HG03064 (cell line): ENCODE measurements around the gene CPN1.
"Not testable (repeated sequence)": the region's sequence is repeated elsewhere in the genome, so short reads cannot be mapped to it uniquely, and the experiment has no call there.

Experiments
- ATAC-seq: cut with Tn5 transposase; IDR thresholded peaks from one replicate; pipeline ENCODE4 v1.9.1; 2021; ENCODE audit warnings: low read depth; ENCODE audit not compliant: unreplicated experiment

The CPN1 gene

DNA sequence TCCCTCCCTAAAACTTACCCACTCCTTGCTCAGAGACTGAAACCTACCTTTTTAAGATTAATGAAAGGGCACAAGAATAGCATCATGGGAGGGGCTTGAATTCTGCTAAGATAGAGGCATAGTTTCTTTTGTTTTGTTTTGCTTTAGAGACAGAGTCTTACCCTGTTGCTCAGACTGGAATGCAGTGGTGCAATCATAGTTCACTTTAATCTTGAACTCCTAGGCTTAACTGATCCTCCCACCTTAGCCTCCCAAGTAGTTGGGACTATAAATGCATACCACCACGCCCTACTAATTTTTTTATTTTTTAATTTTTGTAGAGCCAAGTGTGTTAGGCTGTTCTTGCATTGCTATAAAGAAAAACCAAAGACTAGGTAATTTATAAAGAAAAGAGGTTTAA lies 54.3 kb downstream of the CPN1 start:
- ATAC-seq = no peak

DNA sequence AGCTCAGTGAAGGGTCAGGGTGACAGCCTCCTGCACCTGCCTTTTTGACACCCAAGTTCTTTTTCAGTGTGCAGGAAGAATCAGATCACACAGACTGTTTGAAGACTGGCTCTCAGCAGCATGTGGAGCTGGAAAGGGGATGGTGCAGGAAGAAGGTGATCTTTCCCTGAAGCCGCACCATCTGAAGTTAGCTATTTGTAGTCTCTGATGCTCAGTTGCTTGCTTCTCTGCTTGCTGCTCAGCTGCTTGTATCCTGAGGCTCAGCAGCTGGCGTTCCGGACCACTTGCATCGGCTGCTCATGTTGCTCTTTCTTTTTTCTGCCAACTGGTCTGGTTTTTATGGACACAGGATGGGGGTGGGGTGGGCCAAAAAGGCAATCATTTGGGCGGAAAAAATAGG lies 56.1 kb downstream of the CPN1 start:
- no peak for ATAC-seq

GRCh38 chr10:100024748-100025147 lies 56.9 kb downstream of the CPN1 start:
- no peak for ATAC-seq

DNA sequence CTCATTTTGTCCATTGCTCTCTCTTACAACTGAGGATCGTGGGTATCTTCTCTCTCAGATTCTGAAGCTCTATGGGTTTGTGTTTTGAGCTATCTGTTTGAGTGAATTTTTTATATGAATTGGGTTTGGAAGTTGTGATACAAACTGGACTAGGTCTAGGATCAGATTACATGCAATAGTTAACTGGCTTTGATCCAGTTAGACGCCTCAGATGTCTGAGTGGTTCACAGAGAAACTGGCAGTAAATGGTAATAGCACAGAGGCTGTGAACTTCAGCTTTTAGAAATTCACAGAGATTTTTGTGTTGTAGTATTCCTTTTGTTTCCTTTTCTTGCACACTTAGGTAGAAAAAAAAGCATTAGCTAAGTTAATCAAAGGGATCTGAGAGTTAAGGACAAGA lies 59.3 kb downstream of the CPN1 start:
- ATAC-seq = no peak

DNA sequence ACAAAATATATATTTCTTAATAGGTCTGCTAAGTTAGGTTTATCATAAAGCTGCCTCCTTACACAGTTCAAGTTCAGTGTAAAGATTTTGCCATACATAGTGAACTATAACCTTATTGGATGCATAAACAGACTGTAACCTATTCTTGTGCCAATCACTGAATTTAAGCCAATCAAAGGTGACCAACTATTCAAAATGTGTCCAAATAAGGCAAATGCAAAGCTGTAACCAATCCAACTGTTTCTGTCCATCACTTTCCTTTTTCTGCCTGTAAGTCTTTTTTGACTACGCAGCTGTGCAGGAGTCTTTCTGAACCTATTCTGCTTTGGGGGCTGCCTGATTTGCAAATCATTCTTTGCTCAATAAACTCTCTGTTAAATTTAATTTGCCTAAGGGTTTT lies 60.3 kb downstream of the CPN1 start:
- no peak for ATAC-seq

DNA sequence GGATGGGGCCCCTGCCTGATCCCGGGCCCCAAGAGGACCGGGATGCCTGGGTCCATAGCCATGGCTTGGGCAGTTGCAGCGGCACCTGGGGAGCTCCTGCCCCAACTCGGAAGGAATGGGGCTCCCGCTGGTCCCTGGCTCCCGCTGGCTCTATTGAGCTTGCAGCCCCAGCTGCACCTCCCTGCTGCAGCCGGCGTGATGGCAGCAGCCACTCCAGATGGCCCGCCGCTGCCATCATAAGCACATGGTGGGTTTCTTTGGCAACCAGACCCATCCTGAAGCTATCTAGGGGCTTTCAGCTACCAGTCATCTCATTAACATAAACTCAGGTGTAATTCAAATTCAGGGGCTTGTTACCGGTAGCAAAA lies 60.8 kb downstream of the CPN1 start:
- ATAC-seq = no peak

DNA sequence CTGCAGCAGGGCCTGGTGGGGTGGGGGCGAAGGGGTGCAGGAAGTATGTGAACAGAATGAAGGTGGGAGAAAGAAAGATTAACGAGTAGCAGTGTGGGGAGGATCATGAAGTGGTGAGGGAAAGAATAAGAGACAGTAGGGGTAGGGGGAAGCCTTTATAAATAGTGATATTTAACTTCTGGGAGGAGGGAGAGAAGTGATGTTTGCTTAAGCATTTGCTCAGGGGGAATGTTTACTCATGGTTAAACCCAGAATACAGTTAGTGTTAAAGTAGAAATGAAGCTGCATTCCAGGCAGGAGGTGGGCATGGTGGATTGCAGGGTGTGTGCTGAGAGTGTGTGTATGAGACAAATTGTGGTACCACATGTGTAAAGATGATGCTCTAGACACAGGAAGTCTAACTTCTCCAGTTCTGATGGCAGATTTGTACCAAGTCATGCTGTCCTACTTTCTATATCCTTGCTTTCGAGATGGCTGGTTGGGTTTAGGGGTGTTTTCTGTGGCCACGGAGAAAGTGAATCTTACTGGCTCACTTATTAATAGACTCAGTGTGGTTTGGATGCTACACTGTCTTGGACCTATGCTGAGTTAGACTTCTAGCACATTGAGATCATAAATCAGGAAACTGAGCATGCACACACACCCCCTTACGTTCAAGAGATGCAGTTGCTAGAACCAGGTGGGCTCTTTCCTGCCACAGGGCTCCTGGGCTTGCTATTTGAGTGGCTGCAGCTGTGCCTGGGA lies 61.4 kb downstream of the CPN1 start:
- ATAC-seq = peak; percentile 76

GRCh38 chr10:100019787-100020141 lies 61.9 kb downstream of the CPN1 start:
- no peak for ATAC-seq

DNA sequence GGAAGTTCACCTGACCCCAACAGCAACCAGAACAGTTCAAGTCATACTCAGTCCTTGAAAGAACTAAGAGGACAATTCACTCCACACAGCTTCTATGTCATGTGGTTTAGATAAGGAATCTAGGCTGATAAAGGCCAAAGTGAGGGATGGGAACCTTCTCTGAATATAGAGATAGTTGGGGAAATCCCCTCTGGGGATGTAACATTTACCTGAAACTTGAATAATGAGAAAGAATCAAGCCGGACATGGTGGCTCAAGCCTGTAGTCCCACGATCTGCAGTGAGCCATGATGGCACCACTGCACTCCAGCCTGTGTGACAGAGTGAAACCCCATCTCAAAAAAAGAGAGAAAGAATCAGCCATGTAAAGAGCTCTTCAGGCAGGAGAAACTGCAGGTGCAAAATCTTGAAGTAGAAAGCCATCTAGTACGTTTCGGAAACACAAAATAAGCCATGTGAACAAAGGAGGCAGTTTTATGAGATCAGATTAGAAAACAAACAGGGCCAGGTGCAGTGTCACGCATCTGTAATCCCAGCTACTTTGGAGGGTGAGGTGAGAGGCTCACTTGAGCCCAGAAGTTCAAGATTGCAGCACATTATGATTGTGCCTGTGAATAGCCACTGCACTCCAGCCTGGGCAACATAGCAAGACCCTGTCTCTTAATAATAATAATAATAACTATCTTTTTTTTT lies 67.5 kb downstream of the CPN1 start:
- peak; percentile 66 for ATAC-seq

GRCh38 chr10:100013621-100014020 lies 68.0 kb downstream of the CPN1 start:
- no peak for ATAC-seq

GRCh38 chr10:100011906-100012305 lies 69.8 kb downstream of the CPN1 start:
- ATAC-seq = not testable (repeated sequence)

- peak; percentile 61 for ATAC-seq
Observed at GRCh38 chr10:100009793-100010676, 71.6 kb downstream of the CPN1 start, which contains the start of gene DNMBP. Gene DNMBP, minus strand, starts transcription at chr10:100009947. Its CDS starts 37,823 bp downstream, at chr10:99972124.

DNA sequence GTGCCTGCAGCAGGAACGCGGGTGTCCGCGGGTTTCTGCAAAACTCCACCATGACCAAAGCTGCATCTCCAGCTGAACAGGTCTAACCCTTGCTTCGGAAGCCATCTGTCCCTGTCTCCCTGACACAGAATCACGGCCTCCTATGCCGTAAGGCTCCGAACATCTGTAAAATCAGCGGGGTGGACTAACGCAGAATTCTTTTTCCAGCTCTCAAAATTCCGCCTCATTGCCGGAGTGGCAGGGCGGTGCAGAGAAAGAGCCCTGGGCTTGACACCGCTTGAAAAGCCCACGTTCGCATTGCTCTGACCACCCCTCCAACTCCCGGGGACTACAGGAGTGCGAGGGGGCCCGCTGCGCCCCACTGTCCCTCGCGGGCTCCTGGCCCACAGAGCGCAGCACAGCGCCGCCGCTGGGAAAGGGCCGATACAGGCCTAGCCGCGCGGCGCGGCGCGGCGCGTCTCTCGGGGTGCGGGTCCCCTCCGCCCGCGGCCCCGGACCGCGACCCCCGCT lies 72.3 kb downstream of the CPN1 start:
- peak; percentile 45 for ATAC-seq

DNA sequence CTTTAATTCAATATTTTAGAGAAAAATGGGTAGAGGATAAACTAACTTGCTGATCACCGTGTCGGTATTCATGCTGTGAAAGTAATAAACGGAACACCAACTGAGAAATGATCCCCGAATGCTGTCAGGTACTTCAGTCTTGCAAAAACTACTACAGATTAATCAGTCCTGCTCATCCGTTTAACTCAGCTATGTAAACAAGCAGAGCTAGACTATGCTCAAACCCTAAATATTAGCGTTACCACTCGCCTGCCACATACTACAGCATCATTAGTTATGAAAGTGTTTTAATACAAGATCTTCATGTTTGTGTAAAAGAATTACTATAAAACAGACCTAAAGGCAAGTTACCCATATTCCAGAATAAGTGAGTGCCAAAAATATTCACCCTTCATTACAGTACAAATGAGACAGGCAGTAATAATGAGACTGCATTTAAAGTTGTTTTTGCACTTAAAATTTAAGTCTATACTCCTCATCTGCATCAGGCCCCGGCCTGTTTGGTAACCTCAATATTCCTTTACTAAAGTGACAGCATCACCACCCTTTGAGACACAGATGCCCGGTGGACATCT lies 72.9 kb downstream of the CPN1 start:
- no peak for ATAC-seq

DNA sequence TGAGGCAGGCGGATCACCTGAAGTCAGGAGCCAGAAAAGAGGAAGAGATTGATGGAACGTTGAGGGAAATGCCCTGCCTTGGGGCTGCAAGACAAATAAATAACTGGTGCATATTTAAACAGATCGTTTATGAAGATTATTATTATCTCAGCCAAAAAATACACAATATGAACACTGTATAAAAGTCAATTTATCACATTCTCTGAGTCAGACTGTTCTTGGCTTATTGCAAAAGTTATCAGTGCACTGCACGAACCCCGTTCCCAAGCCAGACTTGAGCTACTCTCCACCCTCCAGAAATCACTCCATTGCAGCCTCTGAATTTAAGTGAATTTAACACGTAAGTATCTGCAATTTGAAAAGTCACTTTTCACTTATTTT lies 73.5 kb downstream of the CPN1 start:
- no peak for ATAC-seq

- ATAC-seq = no peak
Observed at GRCh38 chr10:100007231-100008141, 74.2 kb downstream of the CPN1 start.

DNA sequence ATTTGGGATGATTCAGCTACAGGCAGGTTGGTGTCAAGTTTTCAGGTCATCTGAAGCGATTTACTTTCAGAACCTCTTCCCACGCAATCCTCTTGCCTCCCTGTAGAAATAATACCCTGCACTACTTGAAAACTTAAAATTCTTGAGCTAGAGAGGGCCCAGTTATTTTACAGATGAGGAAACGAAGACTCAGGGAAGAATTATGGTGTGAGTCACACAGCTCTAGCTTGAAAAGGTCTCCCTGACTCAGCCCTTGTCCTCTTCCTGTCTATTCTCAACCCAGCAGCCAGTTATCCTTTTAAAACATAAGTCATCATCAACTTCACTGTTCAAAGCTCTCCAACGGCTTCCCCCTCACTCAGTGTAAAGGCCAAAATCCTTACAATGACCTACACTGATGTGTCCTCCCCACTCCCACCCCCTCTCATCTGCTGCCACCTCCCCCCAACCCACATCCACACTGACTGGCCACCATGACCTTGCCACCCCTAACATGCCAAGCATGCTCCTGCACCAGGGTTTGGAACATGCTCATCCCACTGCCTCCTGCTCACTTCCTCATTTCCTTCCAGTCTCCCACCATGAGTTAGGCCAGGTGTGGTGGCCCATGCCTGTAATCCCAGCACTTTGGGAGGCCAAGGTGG lies 75.3 kb downstream of the CPN1 start:
- no peak for ATAC-seq

DNA sequence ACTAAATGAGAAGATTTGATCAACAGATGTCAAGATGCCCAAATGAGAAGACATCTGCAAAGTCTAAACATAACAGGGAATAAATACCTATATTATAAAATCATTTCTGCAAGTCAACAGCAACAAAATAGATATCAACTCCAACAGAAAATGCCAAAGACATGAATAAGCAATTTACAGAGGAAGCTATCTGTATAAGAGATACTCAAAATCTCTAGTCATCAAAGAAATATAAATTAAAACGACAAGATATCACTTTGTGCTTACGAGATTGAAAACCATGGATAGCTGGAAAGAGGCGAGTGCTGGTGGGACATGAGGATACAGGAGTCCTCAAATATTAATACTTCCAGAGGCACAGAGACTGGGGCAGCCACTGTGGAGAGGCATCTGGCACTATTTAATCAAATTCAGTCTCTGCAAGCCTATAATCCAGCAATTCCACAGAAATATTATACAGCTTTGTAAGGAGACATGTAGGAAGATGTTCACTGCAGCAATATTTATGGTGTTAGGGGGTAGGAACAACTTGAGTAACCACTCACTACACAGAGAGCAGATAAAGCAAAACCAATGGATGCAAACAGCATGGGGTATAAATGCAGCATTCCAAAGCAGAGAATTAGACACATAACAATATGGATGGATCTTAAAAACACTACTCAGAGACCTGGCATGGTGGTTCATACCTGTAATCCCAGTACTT lies 76.7 kb downstream of the CPN1 start:
- no peak for ATAC-seq
